Right lobe of liver (tissue), 4 donors: ENCODE data around the gene STPG1.

Experiments
- CTCF ChIP-seq, 4 donors: fragments of 200-600 bp in 3 of 4; fragments of 450-650 bp in 1 of 4; IDR thresholded peaks; one replicate each; pipeline versions ENCODE4 v1.5.1 to v1.8.0; 2016 to 2022; ENCODE audit warnings: antibody characterized with exemption in 4 of 4, mild to moderate bottlenecking in 2 of 4
- POLR2A ChIP-seq: fragments of 450-650 bp; IDR thresholded peaks from one replicate; pipeline ENCODE4 v1.6.1; 2017; ENCODE audit warnings: antibody characterized with exemption, mild to moderate bottlenecking
- donor health status: DM: no; HTN: no; CAD: no.
- donor health status: DM: no; HTN: no; CAD: no.
- donor health status: DM: no; HTN: yes; CAD: no.

- TF ChIP-seq CTCF (IDR thresholded peaks at IDR 0.05) = no peak
- no peak for TF ChIP-seq POLR2A
These were observed 76.1 kb downstream of the STPG1 start for GRCh38 chr1:24337455-24337854.
